Measurements from ENCODE around the gene RALBP1. TPM values are rescaled to one million over a fixed set of nuclear protein-coding genes. Genes with fewer than 3 reads are reported as not detected.

The RALBP1 gene
- total RNA-seq, 4 donors from 2014 or later, result 28.9 to 49.5 (median 36.6) TPM

DNA sequence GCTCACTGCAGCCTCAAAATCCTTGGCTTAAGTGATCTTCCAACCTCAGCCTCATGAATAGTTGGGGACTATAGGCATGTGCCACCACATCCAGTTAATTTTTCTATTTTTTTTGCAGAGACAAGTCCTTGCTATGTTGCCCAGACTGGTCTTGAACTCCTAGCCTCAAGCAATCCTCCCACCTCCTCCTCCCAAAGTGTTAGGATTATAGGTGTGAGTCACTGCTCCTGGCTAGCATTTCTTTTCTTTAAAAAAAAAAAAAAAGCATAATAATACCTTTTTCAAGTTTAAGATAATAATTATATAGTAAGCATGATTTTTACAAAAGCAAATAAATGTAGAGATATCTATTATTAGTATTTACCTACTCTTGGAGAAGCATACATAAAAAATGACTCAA lies 103.0 kb downstream of the RALBP1 start:
- Histone ChIP-seq H3K27ac (no peak overlapping the region), H3K4me1 (peaks cover 0 to 4% (median 2%) of the 10 kb centered on the region in 4 donors), H3K4me3 (no peak overlapping the region), H3K9me3 (no peaks in the 10 kb centered on the region), H3K27me3 (no peaks in the 10 kb centered on the region), H3K36me3 (peaks cover 0 to 59% (median 0%) of the 10 kb centered on the region in 3 donors)
- no peak for DNase-seq
- TF ChIP-seq, protein P1, sequence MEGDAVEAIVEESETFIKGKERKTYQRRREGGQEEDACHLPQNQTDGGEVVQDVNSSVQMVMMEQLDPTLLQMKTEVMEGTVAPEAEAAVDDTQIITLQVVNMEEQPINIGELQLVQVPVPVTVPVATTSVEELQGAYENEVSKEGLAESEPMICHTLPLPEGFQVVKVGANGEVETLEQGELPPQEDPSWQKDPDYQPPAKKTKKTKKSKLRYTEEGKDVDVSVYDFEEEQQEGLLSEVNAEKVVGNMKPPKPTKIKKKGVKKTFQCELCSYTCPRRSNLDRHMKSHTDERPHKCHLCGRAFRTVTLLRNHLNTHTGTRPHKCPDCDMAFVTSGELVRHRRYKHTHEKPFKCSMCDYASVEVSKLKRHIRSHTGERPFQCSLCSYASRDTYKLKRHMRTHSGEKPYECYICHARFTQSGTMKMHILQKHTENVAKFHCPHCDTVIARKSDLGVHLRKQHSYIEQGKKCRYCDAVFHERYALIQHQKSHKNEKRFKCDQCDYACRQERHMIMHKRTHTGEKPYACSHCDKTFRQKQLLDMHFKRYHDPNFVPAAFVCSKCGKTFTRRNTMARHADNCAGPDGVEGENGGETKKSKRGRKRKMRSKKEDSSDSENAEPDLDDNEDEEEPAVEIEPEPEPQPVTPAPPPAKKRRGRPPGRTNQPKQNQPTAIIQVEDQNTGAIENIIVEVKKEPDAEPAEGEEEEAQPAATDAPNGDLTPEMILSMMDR (IDR thresholded peaks at IDR 0.05), result no peak
- TF ChIP-seq POLR2A (IDR thresholded peaks at IDR 0.05), result no peak

DNA sequence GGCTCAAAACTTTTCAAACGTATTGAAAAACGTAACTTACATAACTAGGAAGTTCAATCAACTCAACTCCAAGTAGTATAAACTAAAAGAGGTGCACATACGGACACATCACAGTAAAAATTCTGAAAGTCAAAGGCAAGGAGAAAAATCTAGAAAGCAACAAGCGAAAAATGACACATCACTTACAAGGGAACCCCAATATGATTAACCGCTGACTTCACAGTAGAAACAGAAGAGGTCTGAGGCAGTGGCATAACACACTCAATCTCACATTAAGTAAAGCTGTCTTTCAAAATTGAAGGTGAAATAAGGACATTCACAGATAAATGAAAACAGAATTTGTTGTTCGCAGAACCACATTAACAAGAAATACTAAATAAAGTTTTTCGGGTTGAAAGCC lies 106.4 kb downstream of the RALBP1 start:
- no peak overlapping the region for H3K27ac ChIP-seq
- H3K4me3 ChIP-seq, result no peak overlapping the region
- TF ChIP-seq, protein P1 (IDR thresholded peaks at IDR 0.05), result no peak
- no peak for TF ChIP-seq POLR2A (IDR thresholded peaks at IDR 0.05)
- no peaks in the 10 kb centered on the region for H3K4me1 ChIP-seq
- peaks cover 0 to 60% (median 0%) of the 10 kb centered on the region in 3 donors for H3K36me3 ChIP-seq
- no peak for DNase-seq
- no peaks in the 10 kb centered on the region for H3K9me3 ChIP-seq
- H3K27me3 ChIP-seq, result no peaks in the 10 kb centered on the region

DNA sequence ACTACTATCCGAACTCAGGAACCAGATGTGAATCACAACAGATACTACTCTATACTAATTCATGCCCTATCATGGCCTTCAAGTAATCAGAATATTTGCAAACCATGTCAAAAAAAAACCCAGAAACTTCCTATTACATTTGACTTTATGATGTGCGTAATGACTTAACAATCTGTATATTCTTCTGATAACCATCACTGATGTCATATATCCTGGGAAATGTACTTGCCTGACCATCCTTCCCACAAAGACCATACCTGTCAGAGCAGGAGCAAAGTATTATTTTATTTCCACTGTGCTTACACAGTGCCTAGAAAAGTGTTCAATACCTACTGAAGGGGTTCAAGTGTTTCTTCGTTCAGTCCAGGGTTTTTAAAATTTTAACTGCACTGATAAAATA lies 111.5 kb downstream of the RALBP1 start:
- peaks cover 0 to 57% (median 0%) of the 10 kb centered on the region in 3 donors for H3K36me3 ChIP-seq
- no peaks in the 10 kb centered on the region for H3K27me3 ChIP-seq
- TF ChIP-seq, protein P1 (IDR thresholded peaks at IDR 0.05), result no peak
- no peak for TF ChIP-seq POLR2A (IDR thresholded peaks at IDR 0.05)
- DNase-seq, result no peak
- peaks cover 0 to 5% (median 0%) of the 10 kb centered on the region in 4 donors for H3K4me1 ChIP-seq
- H3K4me3 ChIP-seq, result no peak overlapping the region
- no peak overlapping the region for H3K27ac ChIP-seq
- H3K9me3 ChIP-seq, result no peaks in the 10 kb centered on the region

Small RNA genes lying within 50 kb of the gene (small RNA-seq; reads per million reads assigned to genes)
- gene RNU2-27P, result 0 reads per million in 2 donors

Other genes starting within 250 kb of the RALBP1 start
- gene TWSG1, start 140.7 kb upstream of the RALBP1 start, total RNA-seq, result 10 to 100 TPM in 2 of 4 donors, 1 to 10 TPM in 2; 7.5 to 12.4 (median 10.5) TPM
- gene PPP4R1, start 139.0 kb downstream of the RALBP1 start, total RNA-seq, result 100 to 1,000 TPM; 118 to 168 (median 140) TPM
- 10 to 100 TPM in 3 of 4 donors, 1 to 10 TPM in 1; 6.2 to 66.8 (median 17.7) TPM for gene RAB31, start 232.8 kb downstream of the RALBP1 start, total RNA-seq

All from Peyer's patch (tissue), 4 donors.